ENCODE results near the gene MED13L.

GRCh38 chr12:115973968-115974724 lies 303.3 kb downstream of the MED13L start:
- TF ChIP-seq POLR2AphosphoS5 (IDR thresholded peaks at IDR 0.05; ENCODE audit: low read depth, low read length) = no peak
- no peak for TF ChIP-seq REST (IDR thresholded peaks at IDR 0.05; ENCODE audit: insufficient read depth in 1 of 2, low read depth in 2 of 2, low read length in 2 of 2)
- no peak for TF ChIP-seq TAF1 (IDR thresholded peaks at IDR 0.05; ENCODE audit: borderline replicate concordance, insufficient read depth, low read length)
- no peak for TF ChIP-seq FOXP2 (optimal IDR thresholded peaks at IDR 0.05; ENCODE audit: borderline replicate concordance, extremely low read depth, extremely low read length, insufficient read depth)

All from PFSK-1 (cell line).